Esophagus mucosa (tissue), 1 donor: Measurements from ENCODE around the gene PDE8A. TPM values are rescaled to one million over a fixed set of nuclear protein-coding genes. Genes with fewer than 3 reads are reported as not detected.
A peak's percentile ranks its signal among the peaks of the same experiment; 100 is the strongest.

ENCODE experiments used
- ATAC-seq: fragments of 200-7000 bp; cut with Tn5 transposase; one replicate; pipeline ENCODE4 v1.9.1; 2020
- total RNA-seq: library from RNA; stranded (reverse); gene quantifications from one replicate; pipeline ENCODE4 v1.2.4, GENCODE V29; 2023
- donor health status: DM: yes; HTN: yes; CAD: no.

Gene PDE8A, protein sequence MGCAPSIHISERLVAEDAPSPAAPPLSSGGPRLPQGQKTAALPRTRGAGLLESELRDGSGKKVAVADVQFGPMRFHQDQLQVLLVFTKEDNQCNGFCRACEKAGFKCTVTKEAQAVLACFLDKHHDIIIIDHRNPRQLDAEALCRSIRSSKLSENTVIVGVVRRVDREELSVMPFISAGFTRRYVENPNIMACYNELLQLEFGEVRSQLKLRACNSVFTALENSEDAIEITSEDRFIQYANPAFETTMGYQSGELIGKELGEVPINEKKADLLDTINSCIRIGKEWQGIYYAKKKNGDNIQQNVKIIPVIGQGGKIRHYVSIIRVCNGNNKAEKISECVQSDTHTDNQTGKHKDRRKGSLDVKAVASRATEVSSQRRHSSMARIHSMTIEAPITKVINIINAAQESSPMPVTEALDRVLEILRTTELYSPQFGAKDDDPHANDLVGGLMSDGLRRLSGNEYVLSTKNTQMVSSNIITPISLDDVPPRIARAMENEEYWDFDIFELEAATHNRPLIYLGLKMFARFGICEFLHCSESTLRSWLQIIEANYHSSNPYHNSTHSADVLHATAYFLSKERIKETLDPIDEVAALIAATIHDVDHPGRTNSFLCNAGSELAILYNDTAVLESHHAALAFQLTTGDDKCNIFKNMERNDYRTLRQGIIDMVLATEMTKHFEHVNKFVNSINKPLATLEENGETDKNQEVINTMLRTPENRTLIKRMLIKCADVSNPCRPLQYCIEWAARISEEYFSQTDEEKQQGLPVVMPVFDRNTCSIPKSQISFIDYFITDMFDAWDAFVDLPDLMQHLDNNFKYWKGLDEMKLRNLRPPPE
- total RNA-seq = 12.4 TPM

DNA sequence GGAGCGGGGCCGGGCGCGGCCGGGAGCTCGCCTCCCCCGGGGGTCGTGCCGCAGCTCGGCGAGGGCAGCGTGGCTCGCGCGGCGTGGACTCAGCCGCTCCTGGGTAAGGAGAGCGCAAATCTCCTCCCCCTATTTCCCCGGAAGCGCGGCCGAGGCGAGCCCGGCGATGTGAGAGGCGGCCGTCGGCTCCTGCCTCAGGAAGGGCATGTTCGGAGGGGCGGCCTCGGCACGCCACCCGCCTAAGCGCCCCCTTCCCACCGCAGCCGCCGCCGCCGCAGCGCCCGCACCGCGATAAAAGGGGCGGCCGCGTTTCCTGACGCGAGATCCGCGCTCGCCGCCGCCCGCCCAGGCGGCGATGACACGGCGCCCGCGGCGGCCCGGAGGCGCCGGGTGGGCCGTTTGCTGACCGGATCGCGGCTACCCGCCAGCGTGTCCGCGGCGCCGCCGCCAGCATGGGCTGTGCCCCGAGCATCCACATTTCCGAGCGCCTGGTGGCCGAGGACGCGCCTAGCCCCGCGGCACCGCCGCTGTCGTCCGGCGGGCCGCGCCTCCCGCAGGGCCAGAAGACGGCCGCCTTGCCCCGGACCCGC, at the start of gene PDE8A:
PDE8A (plus strand) TSS at position 146 of the 590 bp plus-strand sequence; CDS start at position 453, 307 bp downstream.
- no peak for ATAC-seq

DNA sequence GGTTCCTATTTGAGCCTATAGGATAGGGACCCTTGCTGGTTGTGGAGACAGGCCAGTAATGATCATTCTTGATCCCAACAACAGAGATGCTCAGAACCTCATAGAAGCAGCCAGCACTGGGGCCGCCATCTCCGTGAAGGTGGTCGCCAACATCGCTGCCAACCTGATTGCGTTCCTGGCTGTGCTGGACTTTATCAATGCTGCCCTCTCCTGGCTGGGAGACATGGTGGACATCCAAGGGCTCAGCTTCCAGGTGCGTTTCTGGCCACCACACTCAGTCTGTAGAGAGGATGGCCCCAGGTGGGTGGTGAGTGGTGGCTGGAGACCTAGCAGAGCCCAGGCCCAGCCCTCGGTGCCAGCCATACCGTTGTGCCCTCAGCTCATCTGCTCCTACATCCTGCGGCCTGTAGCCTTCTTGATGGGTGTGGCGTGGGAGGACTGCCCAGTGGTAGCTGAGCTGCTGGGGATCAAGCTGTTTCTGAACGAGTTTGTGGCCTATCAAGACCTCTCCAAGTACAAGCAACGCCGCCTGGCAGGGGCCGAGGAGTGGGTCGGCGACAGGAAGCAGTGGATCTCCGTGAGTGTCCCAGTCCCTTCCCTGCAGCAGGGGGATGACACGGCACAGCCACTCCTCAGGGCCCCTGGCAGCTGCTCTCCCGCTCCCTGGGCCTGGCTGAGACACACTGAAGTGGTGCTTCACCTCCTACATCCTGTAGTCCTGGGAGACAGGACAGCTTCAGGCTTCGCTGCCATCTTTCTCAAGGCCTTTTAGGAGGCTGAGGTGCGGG, 46.5 kb upstream of the PDE8A start:
- no peak for ATAC-seq

DNA sequence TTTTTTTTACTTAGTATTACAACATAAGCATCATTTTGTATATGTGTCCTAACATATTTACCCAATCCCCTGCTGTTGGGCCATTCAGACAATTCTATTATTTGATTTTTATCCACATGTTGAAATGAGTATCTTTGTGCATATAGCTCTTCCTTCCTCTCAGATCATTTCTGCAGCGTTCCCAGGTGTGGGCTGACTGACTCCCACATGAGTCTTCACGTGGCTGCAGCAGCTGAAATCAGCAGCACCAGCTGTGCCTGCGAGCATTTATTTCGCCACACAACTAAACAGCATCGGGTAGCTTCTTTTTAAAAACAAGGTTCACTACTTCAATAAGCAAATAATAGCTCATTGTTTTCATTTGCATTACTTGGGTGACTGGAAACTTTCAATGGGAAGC, 44.5 kb upstream of the PDE8A start:
- no peak for ATAC-seq

DNA sequence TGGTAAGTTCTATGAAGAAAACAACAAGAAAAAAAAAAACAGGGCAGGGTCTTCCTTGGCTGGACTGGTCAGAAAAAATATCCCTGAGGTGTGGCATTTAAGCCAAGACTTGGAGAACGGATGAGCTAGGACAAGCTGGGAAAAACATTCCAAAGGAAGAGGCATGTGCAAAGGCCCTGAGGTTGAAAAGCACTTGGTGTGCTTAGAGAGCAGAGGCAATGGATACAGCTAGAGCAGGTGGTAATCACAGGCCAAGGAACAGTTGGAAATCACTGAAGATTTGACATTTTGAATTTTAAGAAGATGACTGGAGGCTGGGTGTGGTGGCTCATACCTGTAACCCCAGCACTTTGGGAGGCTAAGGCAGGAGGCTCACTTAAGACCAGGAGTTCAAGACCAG, 42.9 kb upstream of the PDE8A start:
- ATAC-seq = no peak

DNA sequence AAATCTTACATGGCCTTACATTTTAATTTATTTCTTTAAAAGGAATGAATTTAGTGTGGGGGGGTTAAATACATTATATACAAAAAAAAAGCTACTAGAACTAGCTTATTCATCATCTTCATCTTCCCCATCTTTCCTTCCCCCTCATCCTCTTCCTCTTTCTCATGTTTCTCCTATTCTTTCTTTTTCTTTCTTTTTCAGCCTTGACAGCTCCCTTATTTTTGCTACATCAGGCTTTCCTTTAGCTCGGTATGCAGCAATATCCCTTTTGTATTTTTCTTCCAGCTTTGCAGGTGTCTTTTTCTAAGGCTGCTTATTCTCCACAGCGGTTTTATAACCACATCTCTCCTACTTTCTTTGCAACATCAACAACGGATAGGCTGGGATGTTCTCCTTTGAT, 41.3 kb upstream of the PDE8A start:
- no peak for ATAC-seq

DNA sequence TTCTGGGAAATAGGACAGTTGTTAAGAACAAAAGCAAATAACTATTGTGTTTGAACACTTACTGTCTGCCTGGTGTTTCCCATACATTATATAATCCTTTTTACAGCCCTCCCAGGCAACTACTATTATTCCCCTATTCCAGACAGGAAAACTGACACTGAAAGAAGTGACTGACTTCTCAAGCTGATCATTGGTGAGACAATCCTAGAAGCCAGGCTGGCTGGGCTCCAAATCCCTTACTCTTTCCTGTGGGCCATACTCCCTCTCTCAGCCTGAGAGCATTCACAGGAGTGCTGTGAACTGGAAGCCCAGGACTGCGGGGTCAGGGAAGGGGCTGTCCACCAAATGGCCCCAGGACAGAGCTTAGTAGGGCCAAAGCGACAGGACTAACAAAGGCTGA, 39.2 kb upstream of the PDE8A start:
- no peak for ATAC-seq

DNA sequence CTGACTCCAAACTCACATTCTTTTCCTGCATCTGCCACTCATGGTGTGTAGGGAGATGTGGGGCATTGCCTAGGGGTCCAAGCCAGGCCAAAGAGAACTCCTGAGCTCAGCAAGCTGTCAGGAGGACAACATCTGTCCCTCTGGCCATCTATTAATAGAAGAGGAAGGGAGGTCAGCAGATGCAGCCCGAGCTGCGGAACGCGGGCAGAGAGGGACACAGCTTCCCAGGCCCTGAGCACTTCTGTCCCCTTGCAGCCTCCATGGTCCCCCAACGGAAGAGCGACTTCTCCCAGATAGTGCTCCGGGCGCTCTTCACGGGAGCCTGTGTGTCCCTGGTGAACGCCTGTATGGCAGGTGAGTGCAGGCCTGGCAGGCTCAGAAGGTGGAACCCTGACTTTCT, 37.3 kb upstream of the PDE8A start:
- ATAC-seq = no peak

DNA sequence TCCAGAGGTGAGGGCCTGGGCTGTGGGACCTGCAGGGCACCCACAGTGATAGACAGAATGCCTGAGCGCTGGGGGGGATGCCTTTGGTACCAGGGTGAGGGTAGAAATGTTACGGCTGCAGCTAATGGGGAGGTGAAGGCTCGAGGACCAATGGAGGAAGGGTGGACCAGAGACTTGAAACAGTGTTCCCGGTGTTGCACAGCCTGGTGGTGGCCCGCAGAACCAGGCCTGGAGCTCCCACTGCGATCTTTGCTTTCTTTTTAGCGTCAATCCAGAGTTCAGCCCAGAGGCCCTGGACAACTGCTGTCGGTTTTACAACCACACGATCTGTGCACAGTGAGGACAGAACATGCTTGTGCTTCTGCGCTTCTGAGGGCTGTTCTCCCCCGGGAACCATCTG, 36.8 kb upstream of the PDE8A start:
- ATAC-seq = no peak

DNA sequence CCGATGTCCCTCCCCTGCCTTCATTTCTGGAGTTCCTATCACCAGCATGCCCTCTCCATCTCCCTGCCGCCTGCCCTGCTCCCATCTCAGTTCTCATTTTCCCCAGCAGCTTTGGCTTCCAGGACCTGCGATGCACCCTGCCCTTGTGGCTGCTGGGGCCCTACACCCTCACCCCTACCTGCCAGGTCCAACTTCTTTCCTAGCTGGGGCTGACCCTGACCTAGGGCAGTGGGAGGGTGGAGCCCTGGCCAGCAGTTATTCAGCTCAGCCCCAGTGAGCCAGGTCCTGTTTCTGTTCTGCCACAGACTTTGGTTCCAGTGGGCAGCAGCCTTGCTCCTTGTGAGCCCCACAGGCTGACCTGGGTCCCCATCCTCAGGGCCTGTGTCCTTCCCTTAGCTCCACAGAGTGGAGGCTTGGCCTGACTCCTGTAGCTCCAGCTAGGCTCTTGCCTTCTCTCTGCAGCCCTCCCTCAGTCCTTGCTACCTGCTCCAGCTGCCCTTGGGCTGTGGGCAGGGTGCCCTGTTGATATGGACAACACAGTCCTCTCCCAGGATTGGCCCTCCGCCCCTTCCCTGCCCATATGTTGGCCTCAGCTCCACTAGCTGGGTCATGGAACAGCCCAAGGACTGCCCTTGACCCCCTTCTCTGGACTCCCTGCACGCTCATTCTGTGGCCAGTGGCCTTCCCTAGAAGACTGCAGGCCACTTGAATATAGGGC, 34.7 kb upstream of the PDE8A start:
- ATAC-seq = no peak

DNA sequence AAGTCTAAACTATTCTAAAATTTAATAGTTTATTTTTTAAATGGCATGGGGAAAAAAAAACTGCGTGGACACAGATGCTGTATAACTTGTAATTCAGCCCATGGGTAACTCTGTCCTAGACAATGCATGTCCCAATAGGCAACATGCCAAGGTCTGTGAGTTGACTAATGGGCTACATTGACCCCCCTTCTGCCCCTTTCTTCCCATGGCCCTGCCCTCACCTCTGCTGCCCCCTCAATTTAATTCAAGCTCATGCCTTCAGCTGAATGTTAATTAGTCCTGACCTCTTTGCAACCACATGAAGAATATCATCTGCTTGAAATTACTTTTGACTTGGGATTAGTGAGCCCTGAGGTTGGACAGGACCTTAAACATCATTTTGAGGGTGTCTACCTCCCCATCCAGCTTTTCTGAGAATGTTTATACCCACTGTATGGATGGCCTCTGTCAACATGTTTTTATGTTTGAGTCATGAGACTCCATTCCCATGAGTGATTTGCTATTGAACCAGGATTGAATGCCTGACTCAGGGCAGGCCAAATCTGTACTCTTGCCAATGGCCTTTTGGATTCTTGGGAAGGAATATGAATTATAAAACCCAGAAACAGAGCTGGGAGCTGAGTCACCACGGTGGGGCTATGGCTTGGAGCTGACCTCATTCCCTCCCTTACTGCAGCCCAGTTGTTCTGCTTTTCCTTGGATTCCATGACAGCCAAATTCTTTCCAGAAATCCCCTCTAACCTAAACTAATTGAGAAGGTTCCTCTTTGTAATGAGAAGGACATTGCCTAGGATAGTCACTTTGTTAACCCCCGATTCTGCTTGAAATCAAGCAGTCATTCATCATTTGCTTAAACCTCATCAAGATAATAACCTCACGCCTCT, 33.5 kb upstream of the PDE8A start:
- no peak for ATAC-seq

DNA sequence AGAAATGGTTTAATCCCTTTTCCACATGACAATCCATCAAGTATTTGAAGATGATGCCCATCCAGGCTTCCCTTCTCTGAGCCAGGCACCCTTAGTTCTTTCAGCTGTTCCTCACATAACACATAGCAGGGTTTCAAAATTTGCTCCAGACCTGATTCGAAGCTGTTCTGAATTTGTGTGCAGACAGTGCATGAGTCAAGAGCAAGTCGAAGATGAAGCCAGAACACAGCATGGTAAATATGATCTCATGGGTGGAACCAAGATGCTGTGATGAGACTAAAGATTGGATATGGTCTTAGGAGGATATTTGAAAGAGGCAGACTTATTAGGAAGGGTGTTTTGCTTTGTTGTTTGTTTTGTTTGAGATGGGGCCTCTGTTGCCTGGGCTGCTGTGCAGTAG, 32.6 kb upstream of the PDE8A start:
- ATAC-seq = no peak

DNA sequence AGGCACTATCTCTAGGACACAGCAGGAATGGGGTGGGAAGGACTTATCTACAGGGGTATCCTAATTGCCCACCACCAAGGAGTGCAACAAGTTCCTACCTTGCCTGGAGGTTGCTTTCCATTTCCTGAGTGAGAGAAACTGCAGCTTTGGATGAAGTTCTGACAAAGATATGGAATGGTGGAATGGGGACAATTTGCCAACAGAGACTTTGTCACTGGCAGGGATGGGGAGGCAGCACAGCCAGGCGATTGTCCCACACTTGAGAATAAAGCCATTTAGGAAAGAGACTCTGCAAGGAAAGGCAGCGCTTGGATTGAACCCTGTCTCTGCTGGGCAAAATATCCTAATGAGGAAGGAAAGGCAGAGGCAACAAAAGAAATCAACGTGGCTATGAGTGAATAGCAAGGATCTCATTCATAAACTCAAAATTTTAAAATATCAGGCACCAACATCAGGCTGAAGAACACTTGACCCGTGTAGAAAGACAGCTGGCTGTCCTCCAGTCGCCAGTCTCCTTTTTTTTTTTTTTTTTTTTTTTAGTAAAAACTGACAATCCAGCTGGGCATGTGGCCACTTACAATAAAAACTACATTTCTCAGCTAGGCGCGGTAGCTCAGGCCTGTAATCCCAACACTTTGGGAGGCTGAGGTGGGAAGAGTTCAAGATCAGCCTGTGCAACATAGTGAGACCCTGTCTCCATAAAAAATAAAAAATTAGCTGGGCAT, 31.6 kb upstream of the PDE8A start:
- ATAC-seq = no peak

DNA sequence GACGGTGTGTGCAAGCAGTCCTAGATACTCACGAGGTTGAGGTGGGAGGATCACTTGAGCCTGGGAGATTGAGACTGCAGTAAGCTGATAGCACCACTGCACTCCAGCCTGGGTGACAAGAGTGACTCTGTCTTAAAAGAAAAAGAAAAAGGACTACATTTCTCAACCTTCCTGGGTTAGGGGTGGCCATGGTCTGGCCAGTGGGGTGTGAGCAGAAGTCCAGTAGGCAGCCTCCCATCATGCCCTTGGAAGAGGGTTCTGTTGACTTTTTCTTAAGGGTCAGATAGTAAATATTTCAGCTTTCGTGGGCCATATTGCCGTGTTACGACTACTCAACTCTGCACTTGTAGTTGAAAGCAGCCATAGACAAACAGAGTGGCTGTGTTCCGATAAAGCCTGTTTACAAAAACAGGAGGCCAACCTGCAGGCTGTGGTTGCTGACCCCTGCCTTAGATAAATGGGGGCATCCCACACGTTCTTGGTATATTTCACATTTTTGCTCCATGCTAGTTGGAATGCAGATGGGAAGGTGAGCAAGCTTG, 31.0 kb upstream of the PDE8A start:
- no peak for ATAC-seq

DNA sequence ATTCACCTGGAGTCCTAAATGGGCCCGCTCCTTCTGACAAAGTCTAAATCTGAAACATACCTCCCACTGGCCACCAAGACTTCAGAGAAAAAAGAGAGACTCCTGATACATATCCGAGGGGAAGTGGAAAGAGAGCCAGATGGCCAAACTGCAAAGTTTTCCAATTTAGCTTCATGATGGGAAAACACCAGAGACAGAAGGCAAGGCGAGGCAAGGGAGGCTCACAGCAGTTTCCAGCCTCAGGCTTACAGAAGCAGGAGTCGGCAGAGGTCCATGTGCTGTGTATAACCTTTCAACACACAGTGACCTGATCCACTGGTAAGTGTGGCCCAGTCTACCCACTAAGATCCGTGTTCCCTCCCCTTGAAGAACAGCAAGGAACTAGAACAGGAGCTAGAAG, 29.9 kb upstream of the PDE8A start:
- ATAC-seq = no peak

DNA sequence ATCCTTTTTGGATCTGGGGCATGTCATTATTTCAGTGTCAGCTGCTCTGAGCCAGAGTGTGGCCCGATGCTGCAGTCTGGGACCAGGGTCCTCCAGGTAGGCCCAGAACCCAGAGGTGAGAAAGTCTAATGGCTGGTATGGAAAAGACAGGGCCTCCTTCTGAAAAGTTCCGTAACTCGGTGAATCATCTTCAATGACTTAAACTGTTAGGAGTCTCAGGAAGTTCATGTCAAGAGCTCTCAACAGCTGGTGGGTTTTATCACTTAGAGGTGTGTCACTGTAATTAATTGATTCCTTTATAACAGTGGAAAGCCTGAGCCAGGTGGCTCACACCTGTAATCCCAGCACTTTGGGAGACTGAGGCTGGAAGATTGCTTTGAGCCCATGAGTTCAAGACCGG, 28.5 kb upstream of the PDE8A start:
- ATAC-seq = no peak

DNA sequence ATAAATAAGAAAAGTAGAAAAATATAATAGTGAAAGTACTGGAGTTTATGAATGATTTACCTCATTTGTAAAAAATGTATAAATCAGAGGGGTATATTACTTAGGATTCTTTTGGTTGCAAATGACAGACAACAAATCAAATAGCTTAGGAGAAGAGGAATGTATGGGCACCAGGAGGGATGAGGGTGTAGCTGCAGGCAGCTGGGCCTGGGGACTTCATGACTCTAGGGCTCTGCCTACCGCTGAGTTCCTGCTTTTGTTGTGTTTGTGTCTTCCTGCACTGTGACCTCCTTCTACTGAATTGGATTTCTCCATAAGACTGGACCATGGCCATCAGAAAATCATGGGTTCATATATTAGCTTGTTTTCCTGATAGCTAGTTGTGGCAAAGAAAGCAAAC, 27.9 kb upstream of the PDE8A start:
- ATAC-seq = no peak

DNA sequence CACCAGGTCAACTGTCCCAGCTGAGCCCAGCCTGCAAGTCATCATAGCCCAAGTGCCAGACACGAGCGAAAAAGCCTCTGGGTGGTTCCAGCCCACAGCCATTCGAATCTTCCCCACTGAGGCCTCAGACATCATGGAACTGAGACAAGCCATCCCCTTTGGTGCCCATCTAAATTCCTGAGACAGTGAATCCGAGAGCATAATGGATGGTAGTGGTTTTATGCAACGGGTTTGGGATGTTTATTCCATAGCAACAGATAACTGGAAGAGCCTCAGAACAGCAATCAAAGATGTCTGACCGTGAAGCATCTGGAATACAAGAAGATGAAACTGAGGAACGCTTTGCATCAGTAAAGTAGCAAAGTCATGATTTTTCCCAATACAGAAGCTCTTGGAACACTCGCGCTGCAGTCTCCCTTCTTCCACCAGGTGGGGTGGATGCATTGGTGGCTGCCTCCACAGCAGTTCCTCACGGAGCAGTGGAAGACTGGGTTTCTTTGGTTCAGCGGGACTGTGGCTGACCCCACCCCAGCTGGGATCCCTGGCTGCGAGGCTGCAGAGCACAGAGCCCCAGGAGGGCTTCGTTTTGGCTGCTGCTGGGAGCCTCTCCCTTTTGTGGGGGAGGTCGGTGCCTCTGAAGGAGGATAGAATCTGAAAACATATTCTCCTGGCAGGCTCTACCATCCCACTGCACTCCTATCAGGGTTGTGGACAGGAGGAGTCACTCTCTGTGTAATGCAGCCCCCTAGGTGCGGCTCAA, 26.4 kb upstream of the PDE8A start:
- ATAC-seq = peak; percentile 79

DNA sequence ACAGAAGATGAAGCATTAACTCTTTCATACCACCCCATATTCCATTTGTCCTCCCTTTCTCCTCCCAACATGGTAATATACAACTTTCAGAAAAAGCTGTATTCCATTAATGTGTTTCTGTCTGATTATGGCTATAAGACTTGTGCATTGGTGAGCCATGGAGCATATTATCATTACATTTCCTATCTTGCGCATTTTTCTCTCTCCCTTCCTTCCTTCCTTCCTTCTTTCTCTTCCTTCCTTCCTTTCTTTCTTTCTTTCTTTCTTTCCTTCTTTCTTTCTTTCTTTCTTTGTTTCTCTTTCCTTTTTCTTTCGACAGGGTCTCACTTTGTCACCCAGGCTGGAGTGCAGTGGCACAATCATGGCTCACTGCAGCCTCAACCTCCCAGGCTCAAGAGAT, 25.5 kb upstream of the PDE8A start:
- ATAC-seq = no peak

DNA sequence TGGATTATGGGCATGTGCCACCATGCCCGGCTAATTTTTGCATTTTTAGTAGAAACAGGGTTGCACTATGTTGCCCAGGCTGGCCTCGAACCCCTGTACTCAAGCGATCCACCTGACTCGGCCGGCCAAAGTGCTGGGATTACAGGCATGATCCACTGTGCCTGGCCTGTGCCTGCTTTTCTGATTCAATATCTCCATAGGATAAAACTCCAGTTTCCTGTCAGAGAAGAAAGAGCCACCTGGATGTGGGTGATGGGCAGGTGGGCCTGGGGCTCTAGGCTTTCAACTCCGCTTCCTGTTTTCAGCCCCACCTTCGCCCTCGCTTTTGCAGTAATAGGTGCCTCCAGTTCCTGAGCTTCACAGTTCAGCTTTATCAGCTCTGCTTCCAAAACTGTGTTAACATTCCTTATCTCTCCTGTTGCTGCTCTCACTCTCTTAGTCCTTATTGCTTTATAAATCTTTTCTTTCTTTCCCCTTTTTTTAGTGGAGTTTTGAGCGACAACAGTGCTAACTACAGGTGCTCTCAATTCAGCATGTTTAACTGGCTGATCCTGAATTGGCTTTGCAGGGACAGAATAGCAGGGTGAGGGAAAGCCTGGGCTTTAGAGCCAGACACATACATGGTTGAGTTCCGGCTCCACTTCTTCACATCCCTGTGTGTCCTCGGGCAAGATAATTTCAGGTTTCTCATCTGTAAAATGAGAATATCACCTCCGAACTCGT, 21.1 kb upstream of the PDE8A start:
- no peak for ATAC-seq
